Activated naive CD8-positive, alpha-beta T cell treated with anti-CD3 and anti-CD28 coated beads, Interleukin-2, amount 50 U/mL, for 24 hours (primary cell): Measurements from ENCODE around the gene RAPH1.
A peak's percentile ranks its signal among the peaks of the same experiment; 100 is the strongest.

Source experiments
- ATAC-seq: fragments of 150-1000 bp; cut with Tn5 transposase; one replicate; pipeline ENCODE4 v1.10.0; 2021
- DNase-seq: peaks from one replicate; pipeline ENCODE4 v3.0.0; 2021
- H3K27ac Mint-ChIP-seq: one replicate; pipeline ENCODE4 v1.8.0; 2021; ENCODE audit warnings: mild to moderate bottlenecking, mixed read lengths
- H3K27me3 Mint-ChIP-seq: one replicate; pipeline ENCODE4 v1.8.0; 2021; ENCODE audit warnings: mixed read lengths
- H3K36me3 Mint-ChIP-seq: one replicate; pipeline ENCODE4 v1.8.0; 2021; ENCODE audit warnings: low read depth, mixed read lengths
- H3K4me1 Mint-ChIP-seq: one replicate; pipeline ENCODE4 v1.8.0; 2021; ENCODE audit warnings: mixed read lengths
- H3K4me3 Mint-ChIP-seq: one replicate; pipeline ENCODE4 v1.8.0; 2021; ENCODE audit warnings: mild to moderate bottlenecking, moderate library complexity, mixed read lengths
- H3K9me3 Mint-ChIP-seq: one replicate; pipeline ENCODE4 v1.8.0; 2021; ENCODE audit warnings: mixed read lengths

Gene RAPH1

GRCh38 chr2:203490391-203490790, 44.7 kb downstream of the RAPH1 start:
- no peaks in the 10 kb centered on the region for H3K27me3 Mint-ChIP-seq
- no peak overlapping the region for H3K27ac Mint-ChIP-seq
- ATAC-seq (no peak), DNase-seq (no peak)
- H3K4me1 Mint-ChIP-seq = peaks cover 13% of the 10 kb centered on the region
- no peak overlapping the region for H3K4me3 Mint-ChIP-seq
- no peaks in the 10 kb centered on the region for H3K9me3 Mint-ChIP-seq
- H3K36me3 Mint-ChIP-seq = no peaks in the 10 kb centered on the region

DNA sequence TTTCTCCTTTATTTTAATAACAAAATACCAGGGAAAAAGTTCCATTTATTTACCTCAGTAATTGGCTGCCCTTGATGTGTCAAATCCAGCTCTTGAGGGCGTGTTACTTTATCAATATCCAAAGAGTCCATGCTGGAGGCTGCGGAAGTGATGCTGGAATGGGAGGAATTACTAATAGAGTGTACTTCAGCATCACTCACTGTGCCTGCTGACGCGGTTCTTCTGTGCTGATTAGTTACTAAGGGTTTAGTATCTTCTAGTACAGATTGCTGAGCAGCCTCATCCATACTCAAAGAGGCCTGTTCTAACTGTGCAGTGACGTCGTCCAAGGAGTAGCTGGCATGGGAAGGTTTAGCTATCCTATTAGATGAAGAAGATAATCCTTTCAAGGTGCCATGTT, 45.6 kb downstream of the RAPH1 start:
- DNase-seq = no peak
- Mint-ChIP-seq H3K4me1 (peaks cover 15% of the 10 kb centered on the region), H3K27me3 (no peaks in the 10 kb centered on the region), H3K9me3 (no peaks in the 10 kb centered on the region), H3K36me3 (no peaks in the 10 kb centered on the region), H3K4me3 (no peak overlapping the region), H3K27ac (no peak overlapping the region)
- no peak for ATAC-seq

DNA sequence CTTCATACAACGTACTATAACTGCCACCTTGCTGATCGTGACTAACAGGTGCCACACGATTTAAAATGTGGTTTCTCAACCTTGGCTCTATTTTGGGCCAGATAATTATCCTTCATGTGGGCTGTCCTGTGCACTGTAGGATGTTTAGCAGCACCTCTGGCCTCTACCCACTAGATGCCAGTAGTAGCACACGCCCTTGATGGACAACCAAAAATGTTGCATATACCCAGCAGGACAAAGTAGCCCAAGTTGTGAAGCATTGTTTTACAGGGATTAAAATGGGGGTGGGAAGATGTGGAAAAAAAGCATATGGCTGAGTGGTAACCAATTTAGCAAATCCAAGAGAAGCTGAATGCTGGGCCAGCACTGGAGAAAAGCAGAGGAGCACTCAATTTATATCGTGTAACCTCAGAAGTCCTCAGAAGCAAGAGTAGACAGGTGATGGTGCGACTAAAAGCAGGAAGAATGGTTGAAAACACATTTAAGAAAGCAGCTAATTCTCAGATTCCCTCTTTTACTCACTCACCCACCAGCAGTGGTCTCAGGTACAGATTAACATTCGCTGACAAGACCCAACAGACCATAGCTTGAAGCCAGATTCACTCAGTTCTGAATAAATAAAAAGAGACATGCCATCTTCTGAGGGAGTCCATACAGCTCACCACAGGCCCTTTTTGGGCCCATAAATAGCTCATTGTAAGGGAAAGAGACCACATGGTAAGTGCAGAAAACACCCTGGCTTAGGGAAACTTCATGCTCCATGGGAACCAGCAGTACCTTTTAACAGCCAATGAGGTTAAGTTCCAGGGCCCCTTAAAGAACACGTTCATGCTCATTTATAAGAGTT, 50.6 kb downstream of the RAPH1 start:
- Mint-ChIP-seq H3K27ac (no peak overlapping the region), H3K4me3 (no peak overlapping the region), H3K27me3 (no peaks in the 10 kb centered on the region), H3K36me3 (no peaks in the 10 kb centered on the region), H3K9me3 (no peaks in the 10 kb centered on the region), H3K4me1 (peaks cover 6% of the 10 kb centered on the region)
- DNase-seq = peak; percentile 25
- ATAC-seq = peak; percentile 74

DNA sequence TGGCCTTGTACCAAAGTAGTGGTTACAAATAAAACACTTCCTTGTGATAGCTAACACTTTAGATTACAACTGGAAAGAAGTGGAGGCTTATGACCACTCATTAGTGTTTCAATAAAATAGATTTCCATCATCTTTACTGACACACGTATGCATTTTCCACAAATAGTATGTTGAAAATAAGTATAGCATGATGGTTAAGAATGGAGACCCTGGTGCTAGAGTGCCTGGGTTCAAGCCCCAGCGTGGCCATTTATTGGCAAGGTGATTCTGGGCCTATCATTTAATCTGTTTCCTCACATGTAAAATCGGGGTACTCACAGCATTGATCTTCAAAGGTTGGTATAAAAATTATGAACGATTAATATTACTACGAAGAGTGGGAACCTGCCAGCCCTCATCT, 54.5 kb downstream of the RAPH1 start:
- Mint-ChIP-seq H3K9me3 (no peaks in the 10 kb centered on the region), H3K4me3 (no peak overlapping the region), H3K27ac (no peak overlapping the region), H3K4me1 (peaks cover 6% of the 10 kb centered on the region), H3K36me3 (no peaks in the 10 kb centered on the region), H3K27me3 (no peaks in the 10 kb centered on the region)
- DNase-seq (no peak), ATAC-seq (peak; percentile 43)

DNA sequence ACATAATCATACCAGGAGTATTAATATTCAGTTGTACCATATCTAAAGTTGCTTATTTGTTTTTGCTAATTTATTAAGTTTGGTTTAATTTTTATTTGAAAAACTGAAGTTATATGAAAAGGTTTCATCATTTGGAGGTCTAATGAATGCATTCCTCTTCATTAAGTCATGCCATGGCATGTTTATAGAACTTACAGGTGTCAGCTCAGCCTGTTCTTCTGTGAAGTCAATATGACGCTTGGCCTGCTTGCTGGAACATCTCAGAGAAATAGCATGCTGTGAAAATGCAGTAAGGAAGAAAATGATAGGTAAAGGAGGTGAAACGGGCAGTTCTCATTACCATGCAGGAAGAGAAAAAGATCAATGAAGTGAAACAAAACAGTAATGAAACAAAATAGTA, 58.2 kb downstream of the RAPH1 start:
- H3K4me3 Mint-ChIP-seq = no peak overlapping the region

DNA sequence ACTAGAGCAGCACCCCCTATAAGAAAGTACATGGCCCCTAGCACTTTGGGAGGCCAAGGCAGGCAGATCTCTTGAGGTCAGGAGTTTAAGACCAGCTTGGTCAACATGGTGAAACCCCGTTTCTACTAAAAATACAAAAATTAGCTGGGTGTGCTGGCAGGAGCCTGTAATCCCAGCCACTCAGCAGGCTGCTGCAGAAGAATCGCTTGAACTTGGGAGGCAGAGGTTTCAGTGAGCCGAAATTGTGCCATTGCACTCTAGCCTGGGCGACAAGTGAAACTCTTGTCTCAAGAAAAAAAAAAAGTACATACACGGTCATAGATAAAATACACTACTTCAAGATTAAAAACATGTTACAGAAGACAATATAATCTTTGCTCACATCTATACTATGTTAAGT, 63.8 kb downstream of the RAPH1 start:
- Mint-ChIP-seq H3K4me1 (no peaks in the 10 kb centered on the region), H3K27me3 (peaks cover 3% of the 10 kb centered on the region), H3K4me3 (no peak overlapping the region), H3K27ac (no peak overlapping the region), H3K36me3 (no peaks in the 10 kb centered on the region), H3K9me3 (no peaks in the 10 kb centered on the region)
- ATAC-seq (no peak), DNase-seq (no peak)

More for the DNA sequence above, 58.2 kb downstream of the RAPH1 start:
- no peaks in the 10 kb centered on the region for H3K4me1 Mint-ChIP-seq
- H3K27ac Mint-ChIP-seq = no peak overlapping the region
- no peaks in the 10 kb centered on the region for H3K36me3 Mint-ChIP-seq
- no peaks in the 10 kb centered on the region for H3K27me3 Mint-ChIP-seq
- ATAC-seq (no peak), DNase-seq (no peak)
- no peaks in the 10 kb centered on the region for H3K9me3 Mint-ChIP-seq

- ATAC-seq (no peak), DNase-seq (no peak)
- Mint-ChIP-seq H3K36me3 (no peaks in the 10 kb centered on the region), H3K4me3 (no peak overlapping the region), H3K9me3 (no peaks in the 10 kb centered on the region), H3K27ac (no peak overlapping the region), H3K27me3 (peaks cover 3% of the 10 kb centered on the region), H3K4me1 (no peaks in the 10 kb centered on the region)
These were observed 64.7 kb downstream of the RAPH1 start for GRCh38 chr2:203470371-203470770.

GRCh38 chr2:203469546-203469945, 65.6 kb downstream of the RAPH1 start:
- H3K4me1 Mint-ChIP-seq = no peaks in the 10 kb centered on the region
- H3K27ac Mint-ChIP-seq = no peak overlapping the region
- DNase-seq = no peak
- peaks cover 3% of the 10 kb centered on the region for H3K27me3 Mint-ChIP-seq
- H3K4me3 Mint-ChIP-seq = no peak overlapping the region
- H3K36me3 Mint-ChIP-seq = no peaks in the 10 kb centered on the region
- no peaks in the 10 kb centered on the region for H3K9me3 Mint-ChIP-seq
- ATAC-seq = no peak

- Mint-ChIP-seq H3K4me1 (no peaks in the 10 kb centered on the region), H3K9me3 (no peaks in the 10 kb centered on the region), H3K36me3 (peaks cover 2% of the 10 kb centered on the region), H3K27me3 (peaks cover 3% of the 10 kb centered on the region), H3K27ac (no peak overlapping the region), H3K4me3 (no peak overlapping the region)
- DNase-seq = no peak
- no peak for ATAC-seq
These were observed 71.8 kb downstream of the RAPH1 start for GRCh38 chr2:203463266-203463678.

DNA sequence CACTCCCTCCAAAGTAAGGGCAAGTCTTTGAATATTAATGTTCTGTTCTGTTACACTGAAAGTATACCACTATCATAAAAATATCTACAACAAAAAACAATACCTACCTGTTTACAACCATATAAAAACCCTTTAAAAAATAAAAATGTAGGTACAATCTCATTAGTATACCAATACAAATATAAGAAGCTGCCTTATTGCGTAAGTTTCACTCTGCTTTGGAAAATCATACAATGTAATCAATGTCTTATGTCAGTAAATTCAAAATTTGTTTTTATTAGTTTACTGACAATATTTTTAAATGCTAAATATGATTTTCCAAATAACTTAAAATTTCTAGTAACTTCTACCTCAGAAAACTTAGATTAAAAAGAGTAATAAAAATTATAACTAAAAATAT, 72.8 kb downstream of the RAPH1 start:
- Mint-ChIP-seq H3K27me3 (peaks cover 3% of the 10 kb centered on the region), H3K27ac (no peak overlapping the region), H3K9me3 (no peaks in the 10 kb centered on the region), H3K4me3 (no peak overlapping the region), H3K4me1 (no peaks in the 10 kb centered on the region), H3K36me3 (peaks cover 2% of the 10 kb centered on the region)
- ATAC-seq (no peak), DNase-seq (no peak)

- H3K4me1 Mint-ChIP-seq = no peaks in the 10 kb centered on the region
- DNase-seq = no peak
These were observed 73.4 kb downstream of the RAPH1 start for GRCh38 chr2:203461746-203462145.

GRCh38 chr2:203455209-203455608, 79.9 kb downstream of the RAPH1 start:
- Mint-ChIP-seq H3K4me1 (no peaks in the 10 kb centered on the region), H3K36me3 (peaks cover 2% of the 10 kb centered on the region), H3K4me3 (no peak overlapping the region), H3K9me3 (no peaks in the 10 kb centered on the region), H3K27ac (no peak overlapping the region), H3K27me3 (no peaks in the 10 kb centered on the region)
- DNase-seq (no peak), ATAC-seq (no peak)

More at GRCh38 chr2:203461746-203462145, 73.4 kb downstream of the RAPH1 start:
- Mint-ChIP-seq H3K27ac (no peak overlapping the region), H3K9me3 (no peaks in the 10 kb centered on the region), H3K27me3 (peaks cover 3% of the 10 kb centered on the region), H3K36me3 (peaks cover 2% of the 10 kb centered on the region), H3K4me3 (no peak overlapping the region)
- ATAC-seq = no peak

DNA sequence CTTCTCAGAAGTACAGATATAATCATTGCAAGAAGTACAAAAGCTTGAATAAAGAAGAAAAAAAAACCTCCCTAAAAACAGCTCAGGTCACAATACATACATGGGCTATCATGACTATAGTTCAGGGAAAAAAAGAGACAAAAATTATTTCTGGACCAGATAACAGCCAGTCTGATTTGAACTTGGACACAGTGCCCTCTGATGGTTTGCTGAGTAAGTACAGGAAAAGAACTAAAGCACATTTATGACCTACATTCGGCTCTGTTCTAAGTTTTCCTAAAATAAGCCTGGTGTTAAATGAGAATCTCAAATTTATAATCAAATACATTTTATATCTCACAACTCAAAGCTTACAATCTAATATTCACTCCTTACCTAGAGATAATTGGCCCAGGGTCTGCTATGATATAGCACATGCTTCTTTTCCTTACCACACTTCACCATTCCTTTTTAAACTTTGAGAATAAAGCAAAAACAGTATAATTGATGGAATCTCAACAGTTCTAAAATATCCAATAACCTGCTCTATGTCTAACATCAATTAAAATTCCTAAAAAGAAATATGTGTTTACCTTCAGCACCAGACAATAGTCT, 81.1 kb downstream of the RAPH1 start:
- ATAC-seq (no peak), DNase-seq (peak; percentile 15)
- no peaks in the 10 kb centered on the region for H3K27me3 Mint-ChIP-seq
- no peak overlapping the region for H3K4me3 Mint-ChIP-seq
- no peaks in the 10 kb centered on the region for H3K4me1 Mint-ChIP-seq
- H3K27ac Mint-ChIP-seq = no peak overlapping the region
- H3K36me3 Mint-ChIP-seq = no peaks in the 10 kb centered on the region
- no peaks in the 10 kb centered on the region for H3K9me3 Mint-ChIP-seq

DNA sequence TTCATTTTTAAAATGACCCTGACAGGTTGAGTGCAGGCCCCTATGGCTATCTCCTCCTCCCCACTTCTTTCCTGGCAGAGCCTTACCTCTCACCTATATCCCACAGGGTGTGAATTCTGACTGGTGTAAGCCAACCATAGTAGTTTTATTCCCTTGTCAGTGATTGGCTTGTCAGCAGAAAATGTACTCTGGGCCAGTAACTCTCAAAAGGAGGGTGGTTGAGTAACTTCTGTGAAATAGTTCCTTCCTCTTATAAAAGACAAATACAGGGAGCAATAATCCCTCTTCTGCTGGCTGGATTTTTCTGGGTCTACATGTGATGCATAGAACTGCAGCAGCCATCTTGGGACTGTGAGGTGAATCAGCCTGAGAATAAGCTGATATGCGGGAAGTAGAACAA, 83.4 kb downstream of the RAPH1 start:
- Mint-ChIP-seq H3K27me3 (no peaks in the 10 kb centered on the region), H3K4me3 (no peak overlapping the region), H3K36me3 (no peaks in the 10 kb centered on the region), H3K9me3 (no peaks in the 10 kb centered on the region), H3K4me1 (no peaks in the 10 kb centered on the region), H3K27ac (no peak overlapping the region)
- ATAC-seq (no peak), DNase-seq (no peak)

DNA sequence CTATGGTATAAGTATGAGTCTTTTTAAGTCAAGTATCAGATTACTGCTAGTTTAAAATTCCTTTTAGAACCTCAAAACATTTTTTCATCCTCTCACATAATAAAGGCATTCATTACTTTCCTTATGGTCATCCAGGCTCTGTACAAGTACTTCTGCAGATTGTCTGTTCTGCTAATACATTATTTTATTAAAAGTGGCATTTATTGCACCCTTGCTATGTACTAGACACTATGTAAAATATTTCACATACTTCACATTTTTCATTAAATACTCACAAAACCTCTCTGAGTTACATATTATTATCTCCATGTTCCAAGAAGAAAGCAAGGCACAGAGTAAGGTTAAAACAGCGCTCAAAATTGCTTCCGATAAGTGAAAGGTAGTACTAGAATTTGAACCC, 84.1 kb downstream of the RAPH1 start:
- DNase-seq (no peak), ATAC-seq (no peak)
- Mint-ChIP-seq H3K9me3 (no peaks in the 10 kb centered on the region), H3K36me3 (no peaks in the 10 kb centered on the region), H3K27ac (no peak overlapping the region), H3K27me3 (no peaks in the 10 kb centered on the region), H3K4me1 (peaks cover 4% of the 10 kb centered on the region), H3K4me3 (no peak overlapping the region)
